HCT116 (cell line): Measurements from ENCODE around the gene MRGPRX2.

ENCODE experiments used
- CBX3 ChIP-seq: IDR thresholded peaks from 2 replicates; pipeline ENCODE4 v1.6.1; 2012; ENCODE audit warnings: low read depth
- CEBPB ChIP-seq: IDR thresholded peaks from 2 replicates; pipeline ENCODE4 v1.6.1; 2012; ENCODE audit warnings: low read depth
- EZH2 ChIP-seq: fragments of 200-600 bp; sonication (generic); IDR thresholded peaks from 2 replicates; pipeline ENCODE4 v1.6.1; 2017; ENCODE audit warnings: antibody characterized with exemption, mixed run types
- JUND ChIP-seq: IDR thresholded peaks from 2 replicates; pipeline ENCODE4 v1.6.1; 2012
- POLR2A ChIP-seq: IDR thresholded peaks from 2 replicates; pipeline ENCODE4 v1.7.0; 2011; ENCODE audit warnings: borderline replicate concordance; ENCODE audit not compliant: insufficient read depth, insufficient read length; ENCODE audit errors: extremely low read depth
- POLR2AphosphoS5 ChIP-seq: IDR thresholded peaks from 2 replicates; pipeline ENCODE4 v1.6.1; 2011; ENCODE audit warnings: mild to moderate bottlenecking, low read depth, low read length, moderate library complexity
- SRF ChIP-seq: IDR thresholded peaks from 2 replicates; pipeline ENCODE4 v1.6.1; 2012; ENCODE audit warnings: low read depth
- ZFX ChIP-seq: fragments of 450-650 bp; IDR thresholded peaks from 2 replicates; pipeline ENCODE4 v1.6.1; 2017
- ZNF274 ChIP-seq: fragments of 200-500 bp; sonication (Bioruptor generic); IDR thresholded peaks from 2 replicates; pipeline ENCODE4 v1.6.1; 2014; ENCODE audit warnings: mild to moderate bottlenecking, low read depth, low read length, inconsistent platforms
- TF ChIP-seq, protein P1 (sequence below), 3 experiments: fragments of 200-600 bp in 1 of 3; sonication (generic) in 1 of 3; IDR thresholded peaks in 2 of 3; conservative IDR thresholded peaks in 1 of 3; 2 replicates each; pipeline ENCODE4 v1.5.1; 2012 to 2017; ENCODE audit warnings: low read depth in 2 of 3, low read length in 2 of 3, antibody characterized with exemption in 1 of 3, borderline replicate concordance in 1 of 3, control low read depth in 1 of 3, mild to moderate bottlenecking in 1 of 3, mixed read lengths in 1 of 3, mixed run types in 1 of 3, moderate library complexity in 1 of 3; ENCODE audit not compliant: insufficient read depth in 1 of 3
- TF ChIP-seq, protein P2 (sequence below): IDR thresholded peaks from 2 replicates; pipeline ENCODE4 v1.6.1; 2012; ENCODE audit warnings: low read depth
- TF ChIP-seq, protein P3 (sequence below): IDR thresholded peaks from 2 replicates; pipeline ENCODE4 v1.6.1; 2012
- TF ChIP-seq, protein P4 (sequence below): IDR thresholded peaks from 2 replicates; pipeline ENCODE4 v1.6.1; 2012

DNA sequence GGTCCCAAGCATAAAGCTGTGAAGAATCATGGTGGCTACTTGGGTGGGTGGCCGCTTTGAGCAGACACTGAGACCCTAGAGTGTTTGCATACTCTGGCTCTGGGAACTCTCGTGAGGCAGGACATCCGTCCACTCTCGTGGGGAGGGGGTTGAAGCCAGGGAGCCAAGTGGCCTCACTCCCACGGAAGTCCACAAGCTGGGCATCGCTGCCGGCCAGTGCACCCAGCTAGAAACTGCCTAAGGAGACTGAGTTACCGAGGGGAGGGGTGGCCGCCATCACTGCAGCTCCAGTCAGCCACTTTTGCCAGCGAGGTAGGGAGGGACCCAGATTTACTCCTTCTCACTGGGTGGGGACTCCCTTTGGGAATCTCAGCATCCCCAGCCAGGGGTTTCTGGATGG lies 20.5 kb downstream of the MRGPRX2 start:
- TF ChIP-seq, protein P1, sequence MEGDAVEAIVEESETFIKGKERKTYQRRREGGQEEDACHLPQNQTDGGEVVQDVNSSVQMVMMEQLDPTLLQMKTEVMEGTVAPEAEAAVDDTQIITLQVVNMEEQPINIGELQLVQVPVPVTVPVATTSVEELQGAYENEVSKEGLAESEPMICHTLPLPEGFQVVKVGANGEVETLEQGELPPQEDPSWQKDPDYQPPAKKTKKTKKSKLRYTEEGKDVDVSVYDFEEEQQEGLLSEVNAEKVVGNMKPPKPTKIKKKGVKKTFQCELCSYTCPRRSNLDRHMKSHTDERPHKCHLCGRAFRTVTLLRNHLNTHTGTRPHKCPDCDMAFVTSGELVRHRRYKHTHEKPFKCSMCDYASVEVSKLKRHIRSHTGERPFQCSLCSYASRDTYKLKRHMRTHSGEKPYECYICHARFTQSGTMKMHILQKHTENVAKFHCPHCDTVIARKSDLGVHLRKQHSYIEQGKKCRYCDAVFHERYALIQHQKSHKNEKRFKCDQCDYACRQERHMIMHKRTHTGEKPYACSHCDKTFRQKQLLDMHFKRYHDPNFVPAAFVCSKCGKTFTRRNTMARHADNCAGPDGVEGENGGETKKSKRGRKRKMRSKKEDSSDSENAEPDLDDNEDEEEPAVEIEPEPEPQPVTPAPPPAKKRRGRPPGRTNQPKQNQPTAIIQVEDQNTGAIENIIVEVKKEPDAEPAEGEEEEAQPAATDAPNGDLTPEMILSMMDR (IDR thresholded peaks at IDR 0.05 in 2 of 3, conservative IDR thresholded peaks at IDR 0.05 in 1 of 3; ENCODE audit: borderline replicate concordance in 1 of 3, insufficient read depth in 1 of 3, low read depth in 2 of 3, low read length in 2 of 3), result no peak
- TF ChIP-seq POLR2AphosphoS5, result no peak
- TF ChIP-seq, protein P2, sequence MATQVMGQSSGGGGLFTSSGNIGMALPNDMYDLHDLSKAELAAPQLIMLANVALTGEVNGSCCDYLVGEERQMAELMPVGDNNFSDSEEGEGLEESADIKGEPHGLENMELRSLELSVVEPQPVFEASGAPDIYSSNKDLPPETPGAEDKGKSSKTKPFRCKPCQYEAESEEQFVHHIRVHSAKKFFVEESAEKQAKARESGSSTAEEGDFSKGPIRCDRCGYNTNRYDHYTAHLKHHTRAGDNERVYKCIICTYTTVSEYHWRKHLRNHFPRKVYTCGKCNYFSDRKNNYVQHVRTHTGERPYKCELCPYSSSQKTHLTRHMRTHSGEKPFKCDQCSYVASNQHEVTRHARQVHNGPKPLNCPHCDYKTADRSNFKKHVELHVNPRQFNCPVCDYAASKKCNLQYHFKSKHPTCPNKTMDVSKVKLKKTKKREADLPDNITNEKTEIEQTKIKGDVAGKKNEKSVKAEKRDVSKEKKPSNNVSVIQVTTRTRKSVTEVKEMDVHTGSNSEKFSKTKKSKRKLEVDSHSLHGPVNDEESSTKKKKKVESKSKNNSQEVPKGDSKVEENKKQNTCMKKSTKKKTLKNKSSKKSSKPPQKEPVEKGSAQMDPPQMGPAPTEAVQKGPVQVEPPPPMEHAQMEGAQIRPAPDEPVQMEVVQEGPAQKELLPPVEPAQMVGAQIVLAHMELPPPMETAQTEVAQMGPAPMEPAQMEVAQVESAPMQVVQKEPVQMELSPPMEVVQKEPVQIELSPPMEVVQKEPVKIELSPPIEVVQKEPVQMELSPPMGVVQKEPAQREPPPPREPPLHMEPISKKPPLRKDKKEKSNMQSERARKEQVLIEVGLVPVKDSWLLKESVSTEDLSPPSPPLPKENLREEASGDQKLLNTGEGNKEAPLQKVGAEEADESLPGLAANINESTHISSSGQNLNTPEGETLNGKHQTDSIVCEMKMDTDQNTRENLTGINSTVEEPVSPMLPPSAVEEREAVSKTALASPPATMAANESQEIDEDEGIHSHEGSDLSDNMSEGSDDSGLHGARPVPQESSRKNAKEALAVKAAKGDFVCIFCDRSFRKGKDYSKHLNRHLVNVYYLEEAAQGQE, result no peak
- TF ChIP-seq, protein P3, sequence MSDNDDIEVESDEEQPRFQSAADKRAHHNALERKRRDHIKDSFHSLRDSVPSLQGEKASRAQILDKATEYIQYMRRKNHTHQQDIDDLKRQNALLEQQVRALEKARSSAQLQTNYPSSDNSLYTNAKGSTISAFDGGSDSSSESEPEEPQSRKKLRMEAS, result no peak
- no peak for TF ChIP-seq ZFX
- no peak for TF ChIP-seq EZH2
- TF ChIP-seq, protein P4, sequence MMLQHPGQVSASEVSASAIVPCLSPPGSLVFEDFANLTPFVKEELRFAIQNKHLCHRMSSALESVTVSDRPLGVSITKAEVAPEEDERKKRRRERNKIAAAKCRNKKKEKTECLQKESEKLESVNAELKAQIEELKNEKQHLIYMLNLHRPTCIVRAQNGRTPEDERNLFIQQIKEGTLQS, result no peak
- no peak for TF ChIP-seq JUND
- no peak for TF ChIP-seq POLR2A
- no peak for TF ChIP-seq ZNF274
- no peak for TF ChIP-seq CBX3
- no peak for TF ChIP-seq CEBPB
- no peak for TF ChIP-seq SRF
